Tibial artery (tissue), 4 donors: Measurements from ENCODE around the gene NAPSA.
"Not testable (repeated sequence)": the region's sequence is repeated elsewhere in the genome, so short reads cannot be mapped to it uniquely, and the experiment has no call there.

Source experiments
- DNase-seq, 2 donors: peaks; one replicate each; pipeline ENCODE4 v3.0.0-alpha.2; 2019
- H3K27ac ChIP-seq, 2 donors: fragments of 200-600 bp; sonication (generic) in 1 of 2; 1 replicate in 1 of 2; 2 replicates in 1 of 2; pipeline ENCODE4 v1.5.1; 2018 to 2019; ENCODE audit warnings: mild to moderate bottlenecking in 1 of 2
- H3K27me3 ChIP-seq, 2 donors: fragments of 200-600 bp; sonication (generic) in 1 of 2; one replicate each; pipeline versions ENCODE4 v1.5.1 to v1.6.0; 2016 to 2019
- H3K36me3 ChIP-seq, 3 donors: fragments of 200-600 bp; sonication (generic) in 2 of 3; one replicate each; pipeline ENCODE4 v1.5.1; 2016 to 2019; ENCODE audit warnings: mild to moderate bottlenecking in 2 of 3
- H3K4me1 ChIP-seq, 4 donors: fragments of 200-600 bp; sonication (generic) in 2 of 4; 1 replicate in 3 of 4; 2 replicates in 1 of 4; pipeline ENCODE4 v1.5.1; 2016 to 2019
- H3K4me3 ChIP-seq, 2 donors: fragments of 200-600 bp; sonication (generic) in 1 of 2; 1 replicate in 1 of 2; 2 replicates in 1 of 2; pipeline ENCODE4 v1.5.1; 2018 to 2019; ENCODE audit warnings: mild to moderate bottlenecking in 2 of 2
- H3K9me3 ChIP-seq, 3 donors: fragments of 200-600 bp; sonication (generic) in 1 of 3; one replicate each; pipeline ENCODE4 v1.5.1; 2016 to 2019
- intact Hi-C: fragments of 100-400 bp; cut with DNase I; formaldehyde crosslinking; loops from one replicate; pipeline ENCODE4 v1.15.0; 2023; ENCODE audit warnings: low total_unique reads
- TF ChIP-seq, protein P1 (sequence below), 2 experiments: fragments of 200-600 bp in 1 of 2; fragments of 450-650 bp in 1 of 2; IDR thresholded peaks; one replicate each; pipeline ENCODE4 v1.5.1; 2017 to 2019; ENCODE audit warnings: antibody characterized with exemption in 2 of 2, mild to moderate bottlenecking in 1 of 2, moderate library complexity in 1 of 2

The NAPSA gene

DNA sequence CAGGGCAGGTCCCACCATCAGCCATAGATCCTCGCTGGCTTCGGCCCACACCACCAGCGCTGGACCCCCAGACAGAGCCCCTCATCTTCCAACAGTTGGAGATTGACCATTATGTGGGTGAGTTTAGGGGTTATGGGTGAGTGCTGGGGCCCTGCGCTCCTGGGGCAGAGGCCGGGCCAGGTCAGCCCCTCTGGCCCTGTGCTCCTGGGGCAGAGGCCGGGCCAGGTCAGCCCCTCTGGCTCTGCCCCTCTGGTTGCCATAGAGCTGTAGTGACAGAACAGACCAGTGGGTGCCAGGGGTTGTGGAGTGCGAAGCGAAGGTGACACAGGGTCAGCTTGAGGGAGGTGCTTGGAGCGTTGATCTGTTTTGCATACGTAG, 33.9 kb upstream of the NAPSA start:
- Histone ChIP-seq H3K4me3 (no peak overlapping the region), H3K27me3 (no peaks in the 10 kb centered on the region), H3K9me3 (no peaks in the 10 kb centered on the region), H3K27ac (no peak overlapping the region), H3K36me3 (peaks cover 7 to 35% (median 17%) of the 10 kb centered on the region in 3 donors), H3K4me1 (no peaks in the 10 kb centered on the region)
- intact Hi-C loops = no loop called here
- TF ChIP-seq, protein P1, sequence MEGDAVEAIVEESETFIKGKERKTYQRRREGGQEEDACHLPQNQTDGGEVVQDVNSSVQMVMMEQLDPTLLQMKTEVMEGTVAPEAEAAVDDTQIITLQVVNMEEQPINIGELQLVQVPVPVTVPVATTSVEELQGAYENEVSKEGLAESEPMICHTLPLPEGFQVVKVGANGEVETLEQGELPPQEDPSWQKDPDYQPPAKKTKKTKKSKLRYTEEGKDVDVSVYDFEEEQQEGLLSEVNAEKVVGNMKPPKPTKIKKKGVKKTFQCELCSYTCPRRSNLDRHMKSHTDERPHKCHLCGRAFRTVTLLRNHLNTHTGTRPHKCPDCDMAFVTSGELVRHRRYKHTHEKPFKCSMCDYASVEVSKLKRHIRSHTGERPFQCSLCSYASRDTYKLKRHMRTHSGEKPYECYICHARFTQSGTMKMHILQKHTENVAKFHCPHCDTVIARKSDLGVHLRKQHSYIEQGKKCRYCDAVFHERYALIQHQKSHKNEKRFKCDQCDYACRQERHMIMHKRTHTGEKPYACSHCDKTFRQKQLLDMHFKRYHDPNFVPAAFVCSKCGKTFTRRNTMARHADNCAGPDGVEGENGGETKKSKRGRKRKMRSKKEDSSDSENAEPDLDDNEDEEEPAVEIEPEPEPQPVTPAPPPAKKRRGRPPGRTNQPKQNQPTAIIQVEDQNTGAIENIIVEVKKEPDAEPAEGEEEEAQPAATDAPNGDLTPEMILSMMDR (IDR thresholded peaks at IDR 0.05) = no peak
- no peak for DNase-seq

DNA sequence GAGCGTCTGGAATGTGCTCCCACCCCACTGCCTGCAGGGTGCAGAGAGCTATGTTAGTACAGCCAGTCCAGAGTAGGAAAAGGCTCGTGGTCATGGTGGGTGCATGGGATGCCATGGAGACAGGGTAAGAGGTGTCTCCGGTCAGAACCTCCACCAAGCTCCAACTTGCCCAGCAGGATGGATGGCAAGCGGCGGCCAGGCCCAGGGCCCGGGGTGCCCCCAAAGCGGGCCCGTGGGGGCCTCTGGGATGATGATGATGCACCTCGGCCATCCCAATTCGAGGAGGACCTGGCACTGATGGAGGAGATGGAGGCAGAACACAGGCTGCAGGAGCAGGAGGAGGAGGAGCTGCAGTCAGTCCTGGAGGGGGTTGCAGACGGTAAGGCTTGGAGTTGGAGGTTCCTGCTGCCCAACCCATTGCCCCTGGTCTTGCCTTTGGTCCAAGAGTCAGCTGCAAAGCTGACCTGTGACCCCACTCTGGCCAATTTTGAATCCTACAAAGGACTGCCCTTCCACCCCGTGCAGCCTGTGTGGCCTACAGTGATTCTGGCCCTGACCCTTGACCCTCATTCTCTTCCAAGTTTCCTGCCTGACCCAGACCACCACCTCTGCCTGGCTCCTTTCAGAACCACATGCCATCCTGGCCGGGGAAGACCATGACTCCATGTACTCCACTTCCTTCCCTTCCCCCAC, 33.4 kb upstream of the NAPSA start:
- no peak overlapping the region for H3K27ac ChIP-seq
- H3K4me3 ChIP-seq = no peak overlapping the region
- H3K9me3 ChIP-seq = no peaks in the 10 kb centered on the region
- no peak for DNase-seq
- H3K4me1 ChIP-seq = no peaks in the 10 kb centered on the region
- TF ChIP-seq, protein P1 (IDR thresholded peaks at IDR 0.05) = no peak
- intact Hi-C loops = no loop called here
- no peaks in the 10 kb centered on the region for H3K27me3 ChIP-seq
- peaks cover 5 to 30% (median 17%) of the 10 kb centered on the region in 3 donors for H3K36me3 ChIP-seq

DNA sequence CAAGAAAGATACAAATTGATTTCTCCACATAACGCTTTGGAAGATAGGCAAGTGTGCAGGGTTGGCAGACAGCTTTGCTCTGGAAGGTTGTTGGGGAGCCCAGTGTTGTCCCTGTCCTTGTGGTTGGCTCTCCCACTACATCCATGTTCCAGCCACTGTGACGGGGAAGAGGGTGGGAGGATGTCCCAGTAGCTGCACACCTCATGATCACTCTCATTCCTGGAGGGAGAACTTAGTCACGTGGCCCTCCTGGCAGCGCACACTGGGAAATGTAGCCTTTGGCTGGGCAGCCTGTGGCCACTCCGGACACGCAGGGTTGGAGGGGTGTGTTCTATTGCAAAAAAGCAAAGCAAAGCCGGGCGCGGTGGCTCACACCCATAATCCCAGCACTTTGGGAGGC, 28.6 kb upstream of the NAPSA start:
- DNase-seq = no peak
- H3K9me3 ChIP-seq = no peaks in the 10 kb centered on the region
- TF ChIP-seq, protein P1 (IDR thresholded peaks at IDR 0.05) = no peak
- intact Hi-C loops = no loop called here
- H3K4me1 ChIP-seq = no peaks in the 10 kb centered on the region
- H3K27ac ChIP-seq = no peak overlapping the region
- H3K4me3 ChIP-seq = no peak overlapping the region
- H3K27me3 ChIP-seq = no peaks in the 10 kb centered on the region
- H3K36me3 ChIP-seq = peaks cover 0 to 4% (median 0%) of the 10 kb centered on the region in 3 donors

DNA sequence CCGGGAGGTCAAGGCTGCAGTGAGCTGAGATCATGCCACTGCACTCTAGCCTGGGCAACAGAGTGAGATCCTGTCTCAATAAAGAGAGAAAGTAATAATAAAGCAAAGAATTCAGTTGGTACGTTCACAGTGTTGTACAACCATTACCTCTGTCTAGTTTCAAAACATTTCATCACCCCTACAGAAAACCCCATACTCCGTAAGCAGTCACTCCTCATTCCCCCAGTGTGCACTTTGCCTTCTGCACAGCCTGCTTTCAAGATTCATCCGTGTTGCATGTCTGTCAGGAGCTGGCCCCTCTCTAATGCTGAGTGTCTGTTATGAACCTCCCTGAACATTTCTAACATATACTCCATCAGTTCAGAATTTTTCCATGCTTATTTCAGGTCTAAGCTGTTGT, 28.1 kb upstream of the NAPSA start:
- no peaks in the 10 kb centered on the region for H3K27me3 ChIP-seq
- no peak overlapping the region for H3K27ac ChIP-seq
- no peaks in the 10 kb centered on the region for H3K9me3 ChIP-seq
- no peaks in the 10 kb centered on the region for H3K36me3 ChIP-seq
- TF ChIP-seq, protein P1 (IDR thresholded peaks at IDR 0.05) = no peak
- intact Hi-C loops = no loop called here
- H3K4me3 ChIP-seq = no peak overlapping the region
- H3K4me1 ChIP-seq = no peaks in the 10 kb centered on the region
- DNase-seq = no peak

DNA sequence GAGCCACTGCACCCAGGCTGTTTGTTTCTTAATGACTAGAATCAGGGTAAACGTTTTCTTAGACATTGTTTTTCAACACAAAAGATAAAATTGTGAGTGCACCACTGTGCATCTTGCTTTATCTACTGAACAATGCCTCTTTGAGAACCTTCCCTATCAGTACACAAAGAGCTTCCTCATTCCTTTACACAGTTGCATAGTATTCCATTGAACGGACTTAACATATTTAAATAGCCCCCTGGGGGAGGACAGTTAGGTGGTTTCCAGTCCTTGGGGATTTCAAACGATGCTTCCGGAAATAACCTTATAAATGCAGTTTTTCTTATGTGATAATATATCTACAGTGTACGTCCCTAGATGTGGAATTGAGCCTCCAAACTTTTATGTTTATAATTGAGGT, 27.3 kb upstream of the NAPSA start:
- Histone ChIP-seq H3K9me3 (no peaks in the 10 kb centered on the region), H3K4me3 (no peak overlapping the region), H3K36me3 (no peaks in the 10 kb centered on the region), H3K4me1 (no peaks in the 10 kb centered on the region), H3K27me3 (no peaks in the 10 kb centered on the region), H3K27ac (no peak overlapping the region)
- no peak for DNase-seq
- TF ChIP-seq, protein P1 (IDR thresholded peaks at IDR 0.05) = no peak
- intact Hi-C loops = no loop called here

DNA sequence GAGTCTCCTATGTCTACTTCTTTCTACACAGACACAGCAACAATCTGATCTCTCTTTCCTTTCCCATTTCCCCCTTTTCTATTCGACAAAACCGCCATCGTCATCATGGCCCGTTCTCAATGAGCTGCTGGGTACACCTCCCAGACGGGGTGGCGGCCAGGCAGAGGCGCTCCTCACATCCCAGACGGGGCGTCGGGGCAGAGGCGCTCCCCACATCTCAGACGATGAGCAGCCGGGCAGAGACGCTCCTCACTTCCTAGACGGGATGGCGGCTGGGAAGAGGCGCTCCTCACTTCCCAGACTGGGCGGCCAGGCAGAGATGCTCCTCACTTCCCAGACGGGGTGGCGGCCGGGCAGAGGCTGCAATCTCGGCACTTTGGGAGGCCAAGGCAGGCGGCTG, 25.5 kb upstream of the NAPSA start:
- H3K27me3 ChIP-seq, DNase-seq, intact Hi-C loops, H3K4me3 ChIP-seq, H3K4me1 ChIP-seq, H3K27ac ChIP-seq, H3K36me3 ChIP-seq, H3K9me3 ChIP-seq: not testable (repeated sequence)

DNA sequence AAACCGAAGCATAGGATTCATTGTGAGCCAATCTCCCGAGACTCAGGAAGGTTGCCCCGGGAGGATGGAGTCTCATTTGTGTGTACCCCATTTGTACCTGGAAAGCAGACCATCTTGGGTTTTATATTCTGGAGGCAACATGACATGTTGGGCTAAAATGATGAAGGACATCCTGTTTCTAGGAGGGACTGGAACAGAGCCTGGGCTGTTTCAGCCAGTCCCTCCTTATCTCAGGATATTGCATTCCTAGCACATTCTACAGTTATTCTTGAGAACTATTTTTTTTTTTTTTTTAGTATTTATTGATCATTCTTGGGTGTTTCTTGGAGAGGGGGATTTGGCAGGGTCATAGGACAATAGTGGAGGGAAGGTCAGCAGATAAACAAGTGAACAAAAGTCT, 24.9 kb upstream of the NAPSA start:
- DNase-seq, H3K27ac ChIP-seq, H3K27me3 ChIP-seq, intact Hi-C loops, H3K36me3 ChIP-seq, H3K4me1 ChIP-seq, H3K4me3 ChIP-seq, H3K9me3 ChIP-seq: not testable (repeated sequence)
